Cortex of kidney (tissue), 1 donor: ENCODE measurements around the gene CEACAM6.
"Not testable (repeated sequence)": the region's sequence is repeated elsewhere in the genome, so short reads cannot be mapped to it uniquely, and the experiment has no call there.

Source experiments
- DNase-seq: peaks from one replicate; lab custom pipeline; 2025; lab: John Stamatoyannopoulos, UW

Gene CEACAM6

GRCh38 chr19:41755328-41755913 is at the start of gene CEACAM6:
Gene CEACAM6 (plus strand): TSS chr19:41755530. CDS start chr19:41755639, 109 bp downstream.
- DNase-seq, result no peak

GRCh38 chr19:41706741-41707501 is 48.4 kb upstream of the CEACAM6 start:
- DNase-seq, result no peak

GRCh38 chr19:41707502-41707812 is 47.9 kb upstream of the CEACAM6 start:
- no peak for DNase-seq

- no peak for DNase-seq
Observed at GRCh38 chr19:41707871-41708371, 47.4 kb upstream of the CEACAM6 start.

GRCh38 chr19:41708481-41708880 is 46.8 kb upstream of the CEACAM6 start, which contains the start of gene CEACAM5:
Gene CEACAM5 (plus strand): TSS chr19:41708626. CDS start chr19:41708732, 106 bp downstream.
- no peak for DNase-seq

GRCh38 chr19:41709516-41709915 is 45.8 kb upstream of the CEACAM6 start:
- DNase-seq, result not testable (repeated sequence)

- DNase-seq, result no peak
Observed at GRCh38 chr19:41709951-41710645, 45.2 kb upstream of the CEACAM6 start.

- no peak for DNase-seq
Observed at GRCh38 chr19:41711376-41712261, 43.7 kb upstream of the CEACAM6 start.

GRCh38 chr19:41714598-41714997 is 40.7 kb upstream of the CEACAM6 start:
- no peak for DNase-seq

GRCh38 chr19:41718761-41719160 is 36.6 kb upstream of the CEACAM6 start:
- DNase-seq, result no peak

GRCh38 chr19:41720103-41720502 is 35.2 kb upstream of the CEACAM6 start:
- no peak for DNase-seq

GRCh38 chr19:41726493-41726892 is 28.8 kb upstream of the CEACAM6 start:
- DNase-seq, result no peak

GRCh38 chr19:41734156-41734555 is 21.2 kb upstream of the CEACAM6 start:
- no peak for DNase-seq

GRCh38 chr19:41734585-41734984 is 20.7 kb upstream of the CEACAM6 start:
- no peak for DNase-seq

- no peak for DNase-seq
Observed at GRCh38 chr19:41735071-41735600, 20.2 kb upstream of the CEACAM6 start.

- DNase-seq, result no peak
Observed at GRCh38 chr19:41739361-41739760, 16.0 kb upstream of the CEACAM6 start.

- no peak for DNase-seq
Observed at GRCh38 chr19:41740415-41741243, 14.7 kb upstream of the CEACAM6 start.

- DNase-seq, result no peak
Observed at GRCh38 chr19:41741244-41741554, 14.1 kb upstream of the CEACAM6 start.

- no peak for DNase-seq
Observed at GRCh38 chr19:41744850-41745249, 10.5 kb upstream of the CEACAM6 start.

GRCh38 chr19:41745756-41746155 is 9.6 kb upstream of the CEACAM6 start:
- no peak for DNase-seq
